Effector CD4-positive, alpha-beta T cell (primary cell): ENCODE measurements around the gene RBM10.
A peak's percentile ranks its signal among the peaks of the same experiment; 100 is the strongest.

Source experiments
- DNase-seq: peaks from one replicate; pipeline ENCODE4 v3.0.0-alpha.2; 2020

Gene RBM10

DNA sequence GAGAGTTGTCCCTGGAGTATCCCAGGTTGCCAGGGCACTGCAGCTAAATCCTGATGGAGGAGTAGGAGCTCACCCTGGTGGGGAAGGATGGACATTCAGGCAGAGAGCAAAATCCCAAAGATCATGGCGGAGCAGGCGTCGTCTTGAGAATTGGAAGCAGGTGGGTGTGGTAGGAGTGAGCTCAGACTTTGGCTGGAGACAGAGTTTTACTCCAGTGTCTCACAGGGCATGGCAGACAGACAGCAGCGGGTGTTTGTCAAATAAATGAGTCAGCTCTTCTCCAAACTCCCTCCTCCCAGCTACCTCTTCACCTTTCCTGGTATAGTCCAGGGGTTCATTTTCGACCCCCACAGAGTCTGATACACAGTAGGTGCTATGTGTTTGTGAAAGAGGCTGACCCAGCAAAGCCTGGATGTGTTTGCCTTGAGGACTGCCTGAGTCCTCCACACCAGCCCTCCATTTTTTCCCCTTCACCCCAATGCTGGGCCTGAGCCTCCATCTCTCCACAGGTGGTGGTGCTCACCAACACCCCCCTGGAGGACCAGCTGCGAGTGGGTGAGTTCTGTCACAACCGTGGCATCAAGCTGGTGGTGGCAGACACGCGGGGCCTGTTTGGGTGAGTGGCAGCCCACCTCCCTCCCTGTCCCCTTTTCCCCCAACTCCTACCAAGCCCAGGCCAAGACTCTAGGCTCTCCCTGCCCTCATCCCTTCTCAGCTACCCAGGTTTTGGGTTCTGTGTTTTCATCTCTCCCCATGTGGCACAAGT lies 55.5 kb downstream of the RBM10 start:
- DNase-seq: no peak

DNA sequence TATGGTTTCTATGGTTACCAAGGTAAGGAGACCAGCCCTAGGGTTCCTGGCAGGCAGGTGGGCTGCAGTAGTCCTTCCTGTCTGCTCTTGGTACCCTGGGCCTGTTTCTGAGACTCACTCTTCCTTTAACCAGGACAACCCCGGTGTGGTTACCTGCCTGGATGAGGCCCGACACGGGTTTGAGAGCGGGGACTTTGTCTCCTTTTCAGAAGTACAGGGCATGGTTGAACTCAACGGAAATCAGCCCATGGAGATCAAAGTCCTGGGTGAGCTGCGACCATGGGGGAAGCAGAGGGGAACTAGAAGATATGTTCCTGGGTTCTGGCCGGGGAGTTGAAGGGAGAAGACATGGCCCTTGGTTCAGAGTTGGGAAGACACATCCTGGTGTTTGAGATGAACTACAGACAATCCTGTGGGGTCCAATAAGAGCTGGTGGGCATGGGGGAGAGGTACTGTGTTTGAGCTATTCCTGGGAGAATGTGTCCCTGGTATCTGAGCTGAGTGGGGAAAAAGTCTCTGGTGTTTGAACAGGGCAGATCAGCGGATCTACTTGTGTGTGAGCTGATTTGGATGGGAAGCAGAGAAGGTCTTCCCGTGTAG lies 56.4 kb downstream of the RBM10 start:
- no peak for DNase-seq

DNA sequence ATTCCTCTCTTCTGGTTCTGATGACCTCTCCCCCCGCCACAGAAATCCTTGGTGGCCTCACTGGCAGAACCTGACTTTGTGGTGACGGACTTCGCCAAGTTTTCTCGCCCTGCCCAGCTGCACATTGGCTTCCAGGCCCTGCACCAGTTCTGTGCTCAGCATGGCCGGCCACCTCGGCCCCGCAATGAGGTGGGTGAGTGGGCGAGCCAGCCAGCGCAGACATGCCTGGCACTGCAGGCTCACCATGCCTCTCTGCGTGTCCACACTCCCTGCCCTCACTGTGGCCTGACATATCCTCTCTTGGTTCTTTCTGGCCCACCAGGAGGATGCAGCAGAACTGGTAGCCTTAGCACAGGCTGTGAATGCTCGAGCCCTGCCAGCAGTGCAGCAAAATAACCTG lies 57.3 kb downstream of the RBM10 start:
- no peak for DNase-seq

DNA sequence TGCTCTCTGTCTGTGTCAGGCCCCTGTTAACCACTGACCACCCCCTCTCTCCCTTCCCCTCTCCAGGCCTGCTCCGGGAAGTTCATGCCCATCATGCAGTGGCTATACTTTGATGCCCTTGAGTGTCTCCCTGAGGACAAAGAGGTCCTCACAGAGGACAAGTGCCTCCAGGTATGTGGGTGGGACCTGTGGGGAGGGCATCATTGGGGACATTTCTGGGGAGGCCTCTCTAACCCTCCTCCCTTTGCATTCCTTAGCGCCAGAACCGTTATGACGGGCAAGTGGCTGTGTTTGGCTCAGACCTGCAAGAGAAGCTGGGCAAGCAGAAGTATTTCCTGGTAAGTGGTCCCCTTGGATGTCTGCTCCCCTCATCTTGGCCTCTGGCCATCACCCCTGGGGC lies 57.9 kb downstream of the RBM10 start:
- no peak for DNase-seq

GRCh38 chrX:47204970-47205369 lies 59.9 kb downstream of the RBM10 start:
- no peak for DNase-seq

- DNase-seq: no peak
Observed at GRCh38 chrX:47206316-47206715, 61.3 kb downstream of the RBM10 start.

GRCh38 chrX:47208108-47208507 lies 63.1 kb downstream of the RBM10 start:
- no peak for DNase-seq

GRCh38 chrX:47209508-47210238 lies 64.7 kb downstream of the RBM10 start:
- no peak for DNase-seq

DNA sequence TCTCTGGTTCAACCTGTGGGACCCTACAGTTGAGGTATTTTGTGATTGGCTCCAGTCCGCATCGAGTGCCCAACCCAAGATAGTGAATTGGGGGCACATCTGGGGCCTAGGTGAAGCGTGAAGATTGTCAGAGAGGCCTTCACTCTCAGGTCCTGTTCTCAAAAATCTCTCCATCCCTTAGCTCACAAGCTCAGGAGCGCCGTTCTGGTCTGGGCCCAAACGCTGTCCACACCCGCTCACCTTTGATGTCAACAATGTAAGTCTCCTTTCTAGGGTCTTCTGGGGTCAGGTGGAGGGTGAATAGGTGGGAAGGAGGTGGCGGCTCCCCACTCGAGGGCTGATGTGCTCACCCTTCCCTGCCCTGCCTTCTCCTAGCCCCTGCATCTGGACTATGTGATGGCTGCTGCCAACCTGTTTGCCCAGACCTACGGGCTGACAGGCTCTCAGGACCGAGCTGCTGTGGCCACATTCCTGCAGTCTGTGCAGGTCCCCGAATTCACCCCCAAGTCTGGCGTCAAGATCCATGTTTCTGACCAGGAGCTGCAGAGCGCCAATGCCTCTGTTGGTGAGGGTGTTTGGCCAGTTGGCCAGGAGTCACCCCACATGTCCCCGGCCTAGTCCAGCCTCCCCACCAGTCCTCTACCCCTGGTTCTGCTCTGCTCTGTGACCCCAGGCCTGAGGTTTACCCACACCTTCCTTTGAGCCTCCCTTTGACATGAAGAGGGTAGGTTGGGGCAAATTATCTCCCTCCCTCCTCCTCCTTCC lies 65.8 kb downstream of the RBM10 start:
- no peak for DNase-seq

- DNase-seq: no peak
Observed at GRCh38 chrX:47212381-47213293, 67.6 kb downstream of the RBM10 start.

DNA sequence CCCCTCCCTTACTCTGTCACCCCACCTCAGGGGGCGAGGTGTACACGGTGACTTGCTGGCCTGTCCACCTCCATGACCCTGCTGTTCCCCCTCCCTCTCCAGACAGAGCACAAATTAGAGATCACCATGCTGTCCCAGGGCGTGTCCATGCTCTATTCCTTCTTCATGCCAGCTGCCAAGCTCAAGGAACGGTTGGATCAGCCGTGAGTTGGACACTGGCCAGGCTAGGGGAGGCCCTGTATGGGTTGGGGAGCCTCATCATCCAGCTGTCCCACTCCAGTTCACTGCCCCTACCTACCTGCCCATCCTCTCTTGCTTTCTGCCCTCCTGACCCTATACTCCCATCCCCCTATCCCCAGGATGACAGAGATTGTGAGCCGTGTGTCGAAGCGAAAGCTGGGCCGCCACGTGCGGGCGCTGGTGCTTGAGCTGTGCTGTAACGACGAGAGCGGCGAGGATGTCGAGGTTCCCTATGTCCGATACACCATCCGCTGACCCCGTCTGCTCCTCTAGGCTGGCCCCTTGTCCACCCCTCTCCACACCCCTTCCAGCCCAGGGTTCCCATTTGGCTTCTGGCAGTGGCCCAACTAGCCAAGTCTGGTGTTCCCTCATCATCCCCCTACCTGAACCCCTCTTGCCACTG lies 69.5 kb downstream of the RBM10 start:
- DNase-seq: no peak

GRCh38 chrX:47215291-47215900 lies 70.4 kb downstream of the RBM10 start:
- no peak for DNase-seq

DNA sequence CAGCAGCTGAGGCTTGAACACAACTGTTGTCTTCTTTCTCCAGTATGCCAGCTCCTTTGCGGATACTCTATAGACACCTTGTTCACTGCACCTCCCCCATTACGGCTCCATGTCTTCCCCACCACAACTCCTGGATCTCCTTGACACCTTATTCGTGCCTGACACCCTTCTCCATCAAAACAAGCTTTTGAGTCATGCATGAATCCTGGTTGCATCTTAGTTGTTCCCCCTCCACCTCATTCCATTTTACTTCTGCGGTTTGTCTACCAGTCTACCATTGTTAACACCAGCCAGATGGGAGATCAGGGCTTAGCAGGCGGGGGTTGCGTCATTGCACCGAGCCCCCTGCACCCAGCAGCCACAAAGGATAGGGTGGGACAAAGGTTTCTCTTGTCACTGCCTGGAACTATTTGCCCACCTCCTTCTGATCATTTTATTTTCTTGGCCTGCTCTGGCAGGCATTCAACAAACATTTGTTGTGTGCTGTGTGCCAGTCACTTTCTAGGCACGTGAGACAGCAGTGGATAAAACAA lies 71.4 kb downstream of the RBM10 start:
- no peak for DNase-seq

- DNase-seq: no peak
Observed at GRCh38 chrX:47217121-47217851, 72.3 kb downstream of the RBM10 start.

GRCh38 chrX:47217852-47218279 lies 72.8 kb downstream of the RBM10 start:
- peak; percentile 97 for DNase-seq

DNA sequence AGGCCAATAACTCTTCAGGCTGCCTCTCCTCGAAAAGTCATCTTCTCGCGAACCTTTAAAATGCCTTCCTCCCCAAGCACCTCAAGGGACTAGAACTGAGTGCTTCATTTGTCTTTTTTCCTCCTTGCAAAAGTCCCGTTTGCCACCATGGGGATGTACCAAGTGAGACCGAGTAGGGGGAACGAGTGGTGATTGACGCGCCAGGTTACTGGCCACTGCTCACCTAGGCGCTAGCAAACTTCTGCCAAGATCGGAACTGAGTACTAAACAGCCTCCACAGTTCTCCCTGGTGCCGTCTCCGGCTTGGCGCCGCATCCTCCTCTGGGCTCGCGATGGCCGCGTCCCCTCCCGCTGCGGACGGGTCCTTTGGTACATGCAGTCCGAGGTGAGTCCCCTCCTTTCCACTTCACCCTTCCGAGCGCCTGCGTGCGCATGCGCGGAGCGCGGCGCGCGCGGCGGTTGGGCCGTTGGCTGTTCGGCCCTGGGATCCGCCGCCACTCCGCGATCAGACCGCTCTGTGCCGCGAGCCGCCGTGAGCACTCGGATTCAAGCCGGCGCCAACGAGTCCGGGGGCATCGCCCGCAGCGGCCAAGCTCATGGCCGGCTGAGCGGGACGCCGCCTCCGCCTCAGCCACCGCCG lies 73.4 kb downstream of the RBM10 start, which contains the start of gene CDK16:
CDK16 (plus strand) TSS at position 402 of the 640 bp plus-strand sequence. CDS start 4,877 bp downstream, outside the sequence.
- peak; percentile 70 for DNase-seq

GRCh38 chrX:47218920-47219815 lies 74.1 kb downstream of the RBM10 start:
- peak; percentile 33 for DNase-seq

DNA sequence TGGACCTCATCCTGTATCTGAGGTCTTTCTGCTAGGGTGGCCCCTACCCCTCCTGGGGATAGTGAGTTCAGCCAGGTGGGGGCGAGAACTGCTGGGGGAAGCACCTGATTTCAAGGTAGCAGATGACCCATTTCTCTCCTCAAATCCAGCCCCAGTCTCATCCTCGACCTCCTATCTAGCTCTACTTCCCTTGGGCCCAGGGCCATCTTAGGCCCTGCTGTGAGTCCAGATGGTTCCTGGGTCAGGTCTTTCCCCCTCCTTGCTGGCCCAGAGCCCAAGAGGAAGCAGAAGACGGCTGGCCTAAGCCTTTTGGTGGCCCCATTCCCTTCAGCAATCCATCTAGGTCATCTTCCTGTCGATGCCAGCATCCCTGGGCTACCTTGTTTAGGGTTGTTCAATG lies 76.7 kb downstream of the RBM10 start:
- no peak for DNase-seq
